ENCODE measurements around the gene CACNA1D. TPM values are rescaled to one million over a fixed set of nuclear protein-coding genes. Genes with fewer than 3 reads are reported as not detected.
A peak's percentile ranks its signal among the peaks of the same experiment; 100 is the strongest.
"Not testable (repeated sequence)": the region's sequence is repeated elsewhere in the genome, so short reads cannot be mapped to it uniquely, and the experiment has no call there.

The CACNA1D gene
- polyA plus RNA-seq, 10 donors, result 1.3 to 3.1 (median 1.7) TPM

GRCh38 chr3:53650928-53651661 lies 156.7 kb downstream of the CACNA1D start:
- no peak for DNase-seq

- no peak for DNase-seq
Observed at GRCh38 chr3:53651927-53652326, 157.5 kb downstream of the CACNA1D start.

DNA sequence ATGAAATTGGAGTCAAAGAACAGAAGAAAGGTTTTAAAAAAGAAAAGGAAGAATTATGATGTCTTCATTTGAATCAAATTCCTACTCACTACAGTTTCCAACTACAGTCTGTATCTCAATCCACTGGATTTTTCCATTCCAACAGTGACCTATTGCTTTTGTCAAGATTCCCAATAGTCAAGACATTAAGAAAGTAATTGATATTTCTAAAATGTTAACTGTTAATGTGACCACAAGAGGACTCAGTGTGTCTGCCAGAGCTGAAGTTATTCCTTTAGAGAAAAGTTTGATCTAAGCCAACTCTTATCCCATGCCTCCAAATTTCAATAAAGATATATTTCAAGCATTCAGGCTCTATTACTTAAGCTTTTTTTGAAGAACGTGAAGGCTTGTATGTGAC lies 163.2 kb downstream of the CACNA1D start:
- peak in 1 of 3 donors; percentile 47 for DNase-seq

DNA sequence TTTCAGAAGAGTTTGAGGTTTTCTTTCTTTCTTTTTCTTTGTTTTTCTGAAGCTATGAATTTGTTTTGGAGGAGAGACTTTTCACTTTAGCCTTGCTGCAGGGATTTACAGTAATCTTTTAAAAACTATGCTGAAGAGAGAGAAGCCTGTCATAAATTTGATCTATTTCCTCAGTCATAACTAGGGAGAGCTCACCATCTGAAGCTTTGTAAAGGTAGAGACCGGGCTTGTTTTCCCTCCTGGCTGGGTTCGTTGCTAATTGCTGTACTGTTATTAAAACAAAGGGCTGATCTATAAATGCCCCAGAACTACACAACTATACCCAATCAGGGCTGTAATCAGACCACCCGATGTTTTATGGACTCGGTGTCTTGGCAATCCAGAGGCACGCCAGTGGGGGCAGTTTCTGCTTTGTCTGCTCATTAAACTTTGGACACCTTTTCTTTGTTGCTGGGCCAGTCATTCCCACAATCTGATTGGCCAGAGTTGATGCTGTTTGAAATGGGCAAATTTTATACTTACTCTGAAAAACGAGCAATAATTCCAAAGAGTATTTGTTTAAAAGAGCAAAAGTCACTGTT lies 164.3 kb downstream of the CACNA1D start:
- DNase-seq, result no peak

DNA sequence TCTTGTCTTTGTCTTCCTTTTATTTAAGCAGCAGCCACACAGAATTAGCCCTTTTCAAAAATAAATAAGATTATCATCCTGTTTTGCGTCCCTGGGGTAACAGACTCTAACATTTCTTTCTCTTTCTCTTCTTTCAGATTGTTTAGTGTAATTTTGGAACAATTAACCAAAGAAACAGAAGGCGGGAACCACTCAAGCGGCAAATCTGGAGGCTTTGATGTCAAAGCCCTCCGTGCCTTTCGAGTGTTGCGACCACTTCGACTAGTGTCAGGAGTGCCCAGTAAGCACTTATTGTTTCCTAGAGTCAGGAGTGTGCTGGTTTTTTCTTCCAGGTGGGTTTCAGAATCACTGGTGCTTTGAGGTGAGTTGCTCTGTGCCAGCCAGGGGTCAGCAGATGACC lies 165.6 kb downstream of the CACNA1D start:
- no peak for DNase-seq

DNA sequence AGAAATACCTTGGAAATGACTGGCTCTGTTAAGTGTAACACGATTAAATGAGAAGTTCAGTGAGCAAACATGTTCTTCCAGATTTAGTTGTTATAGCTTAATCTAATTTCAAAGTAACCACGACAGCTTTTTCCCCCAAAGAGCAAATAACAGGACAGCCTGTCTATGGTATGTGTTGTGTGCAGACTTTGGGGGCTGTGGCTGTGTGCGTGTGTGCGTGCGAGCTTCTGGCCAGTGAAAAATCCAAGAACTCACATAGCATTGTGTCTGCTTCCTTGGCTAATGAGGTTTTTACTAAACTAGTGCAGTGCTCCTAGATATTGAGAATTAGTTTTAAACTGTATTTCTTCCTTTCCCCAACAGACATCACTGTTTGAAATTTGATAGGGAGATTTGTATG lies 167.1 kb downstream of the CACNA1D start:
- DNase-seq, result no peak

DNA sequence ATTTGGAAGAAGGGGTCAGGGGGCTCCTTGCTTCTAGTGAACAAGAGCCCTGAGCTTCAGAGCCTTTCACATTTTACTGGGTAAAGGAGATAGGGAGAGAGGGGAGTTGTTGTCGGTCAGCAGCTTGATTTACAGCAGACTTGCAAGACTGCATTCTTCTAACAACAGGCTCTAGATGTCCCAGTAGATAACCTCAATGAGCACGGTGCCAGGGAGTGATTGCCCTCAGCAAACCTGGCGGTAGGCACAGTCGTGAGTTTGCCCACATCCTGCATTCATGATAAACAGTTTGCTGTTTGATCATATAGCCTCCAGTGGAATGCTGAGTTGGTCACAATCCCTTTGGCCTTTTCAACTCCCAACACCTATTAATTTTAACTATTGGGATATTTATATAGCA lies 170.4 kb downstream of the CACNA1D start:
- DNase-seq, result not testable (repeated sequence)

DNA sequence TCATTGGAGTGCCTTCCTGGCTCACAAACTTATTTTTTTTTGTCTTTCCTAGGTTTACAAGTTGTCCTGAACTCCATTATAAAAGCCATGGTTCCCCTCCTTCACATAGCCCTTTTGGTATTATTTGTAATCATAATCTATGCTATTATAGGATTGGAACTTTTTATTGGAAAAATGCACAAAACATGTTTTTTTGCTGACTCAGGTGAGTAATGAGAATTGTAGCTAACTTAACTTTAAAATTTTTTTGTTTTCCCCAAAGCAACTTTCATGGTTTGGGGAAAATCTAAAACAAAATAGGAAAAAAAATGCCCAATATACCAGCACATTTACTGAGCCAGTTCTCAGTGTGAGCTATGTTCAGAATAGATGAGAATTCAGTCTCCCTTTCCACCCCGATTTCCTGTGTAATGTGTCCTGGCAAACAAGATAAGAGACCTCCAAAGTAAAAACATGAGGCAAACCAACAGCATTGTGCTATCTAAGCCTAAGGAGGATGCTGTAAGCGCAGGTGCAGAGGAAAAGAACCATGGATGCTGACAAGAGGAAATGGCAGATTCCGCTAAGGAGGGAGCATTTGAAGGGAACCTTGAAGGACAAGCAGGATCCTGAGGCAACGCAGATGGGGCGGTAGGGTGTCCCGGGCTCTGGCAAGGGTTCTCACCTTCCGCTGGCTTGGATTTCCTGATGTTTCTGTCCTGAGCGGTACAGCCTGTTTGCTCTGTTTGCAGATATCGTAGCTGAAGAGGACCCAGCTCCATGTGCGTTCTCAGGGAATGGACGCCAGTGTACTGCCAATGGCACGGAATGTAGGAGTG lies 171.4 kb downstream of the CACNA1D start:
- no peak for DNase-seq

DNA sequence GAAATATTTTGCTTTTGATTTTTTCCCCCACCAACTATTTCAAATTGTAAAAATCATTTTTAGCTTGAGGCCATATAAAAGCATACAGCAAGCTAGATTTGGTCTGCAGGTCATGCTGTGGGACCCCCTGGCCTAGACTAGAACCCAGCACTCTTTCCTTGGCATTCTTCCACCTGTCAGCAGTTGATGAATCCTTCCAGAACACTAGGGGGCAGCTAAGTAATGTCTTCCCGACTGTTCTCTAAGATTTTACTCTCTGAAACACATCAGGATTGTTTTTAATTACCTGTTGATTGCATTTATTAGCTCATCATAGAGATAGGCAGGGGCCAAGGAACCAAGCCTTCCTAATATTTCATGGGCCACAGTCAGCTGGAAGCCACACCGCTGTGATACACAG lies 174.5 kb downstream of the CACNA1D start:
- DNase-seq, result no peak

- DNase-seq, result peak in 2 of 3 donors; percentile 30 to 55
Observed at GRCh38 chr3:53670721-53671120, 176.3 kb downstream of the CACNA1D start.

DNA sequence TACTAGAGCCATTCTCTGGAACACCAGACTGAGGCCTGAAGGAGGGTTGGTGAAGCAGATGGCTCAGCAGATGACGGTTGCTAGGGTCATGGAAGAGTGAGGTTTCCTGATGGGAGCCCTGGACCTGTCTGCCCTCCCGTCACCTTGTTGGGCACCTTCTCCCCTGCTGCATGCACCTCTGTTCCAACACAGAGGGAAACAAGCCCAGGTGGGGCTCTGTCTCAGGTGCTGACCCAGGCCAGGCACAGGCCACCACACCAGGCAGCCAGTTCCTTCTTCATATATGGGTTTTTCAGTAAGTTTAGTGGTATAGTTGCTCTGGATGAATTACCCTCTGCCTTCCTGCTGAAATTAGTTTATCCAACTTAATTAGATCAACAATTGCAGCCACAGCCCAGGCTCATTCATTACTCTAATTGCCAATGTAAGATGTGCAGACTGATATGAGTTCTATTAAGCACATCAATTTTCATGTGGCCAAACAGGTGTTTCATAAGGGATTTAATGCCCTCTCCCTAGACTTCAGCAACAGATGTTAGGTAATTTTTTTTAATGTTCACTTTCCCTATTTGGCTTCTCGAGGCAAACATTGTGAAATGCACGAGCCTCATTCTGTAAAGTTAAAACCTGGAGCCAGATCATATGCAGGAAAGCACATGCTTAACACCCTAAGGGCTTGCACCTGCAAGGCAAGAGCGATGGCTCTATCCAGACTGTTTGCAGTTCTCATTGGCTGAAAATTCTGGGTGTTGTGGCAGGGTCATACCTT lies 177.0 kb downstream of the CACNA1D start:
- DNase-seq, result peak in 1 of 3 donors; percentile 41

- DNase-seq, result no peak
Observed at GRCh38 chr3:53671961-53672299, 177.5 kb downstream of the CACNA1D start.

DNA sequence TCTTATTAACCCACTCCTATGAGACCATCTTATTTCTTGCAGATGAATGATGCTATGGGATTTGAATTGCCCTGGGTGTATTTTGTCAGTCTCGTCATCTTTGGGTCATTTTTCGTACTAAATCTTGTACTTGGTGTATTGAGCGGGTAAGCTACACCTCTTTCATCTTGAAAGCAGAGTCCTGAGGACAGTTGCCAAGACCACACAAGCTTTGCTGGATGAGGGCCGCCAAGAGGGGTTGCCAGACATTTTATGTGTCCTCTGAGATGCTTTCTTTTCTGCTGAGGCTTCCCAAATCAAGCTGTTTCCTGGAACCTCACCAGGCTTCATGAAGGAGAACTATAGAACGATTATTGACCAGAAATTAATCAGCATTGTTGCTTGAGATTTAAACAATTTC lies 178.6 kb downstream of the CACNA1D start:
- DNase-seq, result peak in 2 of 3 donors; percentile 60 to 85

DNA sequence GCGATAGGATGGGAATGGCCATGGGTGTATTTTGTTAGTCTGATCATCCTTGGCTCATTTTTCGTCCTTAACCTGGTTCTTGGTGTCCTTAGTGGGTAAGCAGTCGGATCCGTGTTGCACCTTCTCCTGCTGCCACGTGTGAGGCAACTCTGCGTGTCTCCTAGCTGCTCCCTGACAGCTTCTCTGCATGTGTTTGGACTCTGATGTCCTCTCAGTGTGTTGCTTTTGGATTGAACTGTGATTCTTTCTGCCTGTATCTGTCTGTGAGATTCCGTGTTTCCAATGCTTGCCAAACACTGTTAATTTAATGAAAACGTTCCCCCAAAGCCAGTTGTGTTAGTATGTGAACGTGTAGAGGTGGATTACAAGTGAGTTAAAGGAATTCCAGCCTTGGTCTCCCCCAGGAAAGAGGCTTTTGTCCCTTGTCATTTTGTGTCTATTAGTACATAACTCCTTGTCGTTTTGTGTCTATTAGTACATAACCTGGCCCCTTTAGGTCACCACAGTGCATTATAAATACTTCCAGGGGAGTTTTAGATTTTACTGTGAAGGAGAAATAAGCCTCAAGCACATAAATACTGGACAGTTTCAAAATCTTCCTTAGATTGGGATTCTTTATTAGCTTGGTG lies 179.4 kb downstream of the CACNA1D start:
- DNase-seq, result peak in 2 of 3 donors; percentile 29 to 77

GRCh38 chr3:53674582-53674981 lies 180.2 kb downstream of the CACNA1D start:
- DNase-seq, result no peak

GRCh38 chr3:53675022-53675697 lies 180.7 kb downstream of the CACNA1D start:
- no peak for DNase-seq

DNA sequence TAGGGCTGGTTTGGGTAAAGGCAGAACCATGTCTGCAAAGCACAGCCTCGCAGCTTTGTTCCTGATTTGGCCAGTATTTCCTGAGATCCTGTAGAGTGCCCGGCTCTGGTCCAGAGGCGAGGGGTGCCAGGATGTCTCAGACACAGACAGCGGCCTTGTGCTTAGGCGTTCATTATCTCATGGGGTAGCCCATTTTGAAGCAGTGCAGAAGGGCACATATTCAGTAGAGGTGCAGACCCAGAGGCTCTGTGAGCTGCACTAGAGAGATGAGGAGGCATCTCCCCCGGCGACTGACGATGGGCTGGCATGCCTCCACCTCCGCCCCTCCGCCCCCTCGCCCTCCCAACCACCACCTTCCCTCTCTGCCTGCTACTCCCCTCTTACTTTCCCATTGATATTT lies 181.5 kb downstream of the CACNA1D start:
- no peak for DNase-seq

DNA sequence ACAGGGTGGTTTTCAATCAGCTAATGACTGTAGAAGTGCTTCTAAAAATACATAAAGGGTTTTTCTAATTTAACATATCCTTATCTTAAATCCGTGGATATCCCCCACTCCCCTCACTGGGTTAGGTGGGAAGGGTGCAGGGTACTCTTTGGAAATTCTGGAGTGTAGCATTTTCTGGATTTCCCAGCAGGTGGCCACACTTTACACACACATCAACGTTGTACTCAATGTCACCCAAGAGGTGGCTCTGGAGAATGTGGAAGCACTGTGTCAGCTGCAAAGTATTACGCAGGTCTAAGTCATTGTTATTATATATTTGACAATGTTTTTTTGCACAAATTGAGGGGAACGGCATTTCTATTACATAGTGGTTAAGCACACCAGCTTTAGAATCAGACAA lies 183.0 kb downstream of the CACNA1D start:
- no peak for DNase-seq

GRCh38 chr3:53680028-53680427 lies 185.6 kb downstream of the CACNA1D start:
- DNase-seq, result peak; percentile 72 to 95 (median 90)

GRCh38 chr3:53682807-53683206 lies 188.4 kb downstream of the CACNA1D start:
- DNase-seq, result peak in 1 of 3 donors; percentile 29

DNA sequence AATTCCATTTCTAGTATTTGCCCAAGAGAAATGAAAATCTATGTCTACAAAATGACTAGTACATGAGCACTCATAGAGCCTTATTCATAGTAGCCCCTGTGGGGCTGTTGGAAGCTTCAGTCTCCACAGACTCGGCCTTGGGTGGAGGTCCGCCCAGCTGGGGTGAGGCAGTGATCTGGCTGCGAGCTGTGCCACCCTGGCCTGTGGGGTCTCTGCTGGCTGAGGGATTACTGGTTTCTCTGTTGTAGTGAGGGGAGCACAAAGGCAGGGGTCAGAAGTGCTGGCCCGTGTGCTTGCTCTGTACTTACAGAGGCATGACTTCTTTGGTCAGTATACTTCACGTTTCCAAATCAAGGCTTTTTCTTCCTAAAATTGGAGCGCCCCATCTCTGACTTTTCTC lies 193.7 kb downstream of the CACNA1D start:
- DNase-seq, result no peak

All from muscle of back (tissue), 11 donors.